ENCODE measurements around the gene ATP8B4.

DNA sequence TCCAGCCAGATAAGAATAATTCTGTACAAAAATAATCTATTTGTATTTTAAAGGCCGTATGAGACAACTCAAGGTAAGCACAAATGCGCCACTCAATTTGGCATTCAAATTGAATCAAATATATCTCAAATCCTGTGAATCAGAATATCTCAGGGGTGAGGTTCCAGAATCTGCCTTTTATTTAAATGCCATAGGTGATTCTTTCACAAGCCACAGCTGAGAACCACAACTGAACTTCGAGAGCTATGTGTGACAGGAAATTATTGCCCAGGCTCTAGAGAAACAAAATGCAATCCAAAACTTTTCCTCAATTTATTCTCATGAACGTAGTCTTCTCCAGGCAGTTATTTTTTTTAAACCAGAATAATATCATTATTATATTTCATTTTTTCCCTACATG, 11.9 kb downstream of the ATP8B4 start:
- no peak for TF ChIP-seq EZH2 (IDR thresholded peaks at IDR 0.05; ENCODE audit: borderline replicate concordance, low read length)
- TF ChIP-seq, protein P1, sequence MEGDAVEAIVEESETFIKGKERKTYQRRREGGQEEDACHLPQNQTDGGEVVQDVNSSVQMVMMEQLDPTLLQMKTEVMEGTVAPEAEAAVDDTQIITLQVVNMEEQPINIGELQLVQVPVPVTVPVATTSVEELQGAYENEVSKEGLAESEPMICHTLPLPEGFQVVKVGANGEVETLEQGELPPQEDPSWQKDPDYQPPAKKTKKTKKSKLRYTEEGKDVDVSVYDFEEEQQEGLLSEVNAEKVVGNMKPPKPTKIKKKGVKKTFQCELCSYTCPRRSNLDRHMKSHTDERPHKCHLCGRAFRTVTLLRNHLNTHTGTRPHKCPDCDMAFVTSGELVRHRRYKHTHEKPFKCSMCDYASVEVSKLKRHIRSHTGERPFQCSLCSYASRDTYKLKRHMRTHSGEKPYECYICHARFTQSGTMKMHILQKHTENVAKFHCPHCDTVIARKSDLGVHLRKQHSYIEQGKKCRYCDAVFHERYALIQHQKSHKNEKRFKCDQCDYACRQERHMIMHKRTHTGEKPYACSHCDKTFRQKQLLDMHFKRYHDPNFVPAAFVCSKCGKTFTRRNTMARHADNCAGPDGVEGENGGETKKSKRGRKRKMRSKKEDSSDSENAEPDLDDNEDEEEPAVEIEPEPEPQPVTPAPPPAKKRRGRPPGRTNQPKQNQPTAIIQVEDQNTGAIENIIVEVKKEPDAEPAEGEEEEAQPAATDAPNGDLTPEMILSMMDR (IDR thresholded peaks at IDR 0.05; ENCODE audit: low read length), result no peak
